GM23338 (cell line): ENCODE measurements around the gene NUDT6.

ENCODE experiments used
- CREB1 ChIP-seq: fragments of 250-450 bp; sonication (Bioruptor Pico); IDR thresholded peaks from 2 replicates; pipeline ENCODE4 v1.5.0; 2020; ENCODE audit warnings: low read depth, mild to moderate bottlenecking, moderate library complexity
- CTCF ChIP-seq, 2 experiments: fragments of 200-600 bp in 1 of 2; sonication (generic) in 1 of 2; conservative IDR thresholded peaks; 2 replicates each; pipeline versions ENCODE4 v1.5.1 to v1.6.1; 2016 to 2017; ENCODE audit warnings: antibody characterized with exemption in 2 of 2, low read depth in 2 of 2, mild to moderate bottlenecking in 2 of 2, moderate library complexity in 1 of 2
- EZH2 ChIP-seq: fragments of 200-600 bp; sonication (generic); IDR thresholded peaks from one replicate; pipeline ENCODE4 v1.8.0; 2017; ENCODE audit warnings: antibody characterized with exemption, mild to moderate bottlenecking, low read depth; ENCODE audit not compliant: unreplicated experiment
- POLR2AphosphoS5 ChIP-seq: IDR thresholded peaks from 2 replicates; pipeline ENCODE4 v1.6.1; 2016; ENCODE audit warnings: antibody characterized with exemption, low read depth
- ZNF331 ChIP-seq: fragments of 250-450 bp; sonication (Bioruptor Pico); IDR thresholded peaks from 2 replicates; pipeline ENCODE4 v1.5.0; 2020; ENCODE audit warnings: low read depth, mild to moderate bottlenecking, moderate library complexity

- TF ChIP-seq CTCF (conservative IDR thresholded peaks at IDR 0.05; ENCODE audit: low read depth in 2 of 2) (no peak), ZNF331 (CRISPR knock-in tag) (no peak), POLR2AphosphoS5 (no peak), EZH2 (no peak), CREB1 (CRISPR knock-in tag) (no peak)
Observed at GRCh38 chr4:122908223-122908622, 14.2 kb downstream of the NUDT6 start.
